Left lung (tissue), 10 donors: Measurements from ENCODE around the gene RPTOR. TPM values are rescaled to one million over a fixed set of nuclear protein-coding genes. Genes with fewer than 3 reads are reported as not detected.

ENCODE experiments used
- ATAC-seq: fragments of 200-7000 bp; cut with Tn5 transposase; one replicate; pipeline ENCODE4 v1.9.1; 2020; ENCODE audit warnings: moderate library complexity
- DNase-seq, 4 donors: peaks; one replicate each; pipeline ENCODE4 v3.0.0-alpha.2; 2013 to 2020
- H3K27ac ChIP-seq, 2 donors: fragments of 200-600 bp; sonication (generic) in 1 of 2; one replicate each; pipeline versions ENCODE4 v1.5.0 to v1.8.0; 2020 to 2021
- H3K27me3 ChIP-seq, 2 donors: fragments of 200-600 bp; sonication (generic) in 1 of 2; one replicate each; pipeline versions ENCODE4 v1.5.0 to v1.8.0; 2020 to 2021
- H3K36me3 ChIP-seq, 2 donors: fragments of 200-600 bp; sonication (generic) in 1 of 2; one replicate each; pipeline versions ENCODE4 v1.5.0 to v1.8.0; 2020 to 2021
- H3K4me1 ChIP-seq, 2 donors: fragments of 200-600 bp; one replicate each; pipeline ENCODE4 v1.8.0; 2021
- H3K4me3 ChIP-seq, 2 donors: fragments of 200-600 bp; sonication (generic) in 1 of 2; one replicate each; pipeline versions ENCODE4 v1.5.0 to v1.8.0; 2020 to 2021; ENCODE audit warnings: mild to moderate bottlenecking in 1 of 2
- H3K9me3 ChIP-seq, 2 donors: fragments of 200-600 bp; sonication (generic) in 1 of 2; one replicate each; pipeline versions ENCODE4 v1.5.0 to v1.8.0; 2020 to 2021
- intact Hi-C, 2 donors: fragments of 100-400 bp; cut with DNase I; formaldehyde crosslinking; loops; one replicate each; pipeline versions ENCODE4 v1.11.2 to v1.14.2; 2022
- polyA plus RNA-seq, 6 donors: library from polyadenylated mRNA; unstranded; fragments of 120-200 nt; gene quantifications; one replicate each; pipeline ENCODE4 v1.2.1, GENCODE V29; 2013; ENCODE audit not compliant: insufficient read length in 6 of 6
- total RNA-seq, 2 donors: library from RNA; stranded (reverse); fragmentation: NEBNext Ultra II Directional; extraction: Animal tissue kit (Norgen Biotek cat#: 25700); gene quantifications; one replicate each; pipeline ENCODE4 v1.2.1, GENCODE V29; 2021
- TF ChIP-seq, protein P1 (sequence below), 2 donors: fragments of 200-600 bp; sonication (generic) in 1 of 2; IDR thresholded peaks; one replicate each; pipeline versions ENCODE4 v1.5.0 to v1.8.0; 2021; ENCODE audit warnings: antibody characterized with exemption in 2 of 2
- donor health status: DM: no; HTN: yes; CAD: no.
- donor health status: DM: no; HTN: no; CAD: no.

Gene RPTOR
- total and polyA plus RNA-seq, 8 donors = 14.2 to 39.2 (median 20.7) TPM

- H3K4me1 ChIP-seq = peaks cover 0 to 6% of the 10 kb centered on the region in 2 donors
- H3K36me3 ChIP-seq = peaks cover 0 to 76% of the 10 kb centered on the region in 2 donors
- H3K9me3 ChIP-seq = no peaks in the 10 kb centered on the region
- peak in 2 of 4 donors; percentile 13 to 80 for DNase-seq
- intact Hi-C loops = no loop called here
- ATAC-seq = no peak
- no peak overlapping the region for H3K4me3 ChIP-seq
- TF ChIP-seq, protein P1, sequence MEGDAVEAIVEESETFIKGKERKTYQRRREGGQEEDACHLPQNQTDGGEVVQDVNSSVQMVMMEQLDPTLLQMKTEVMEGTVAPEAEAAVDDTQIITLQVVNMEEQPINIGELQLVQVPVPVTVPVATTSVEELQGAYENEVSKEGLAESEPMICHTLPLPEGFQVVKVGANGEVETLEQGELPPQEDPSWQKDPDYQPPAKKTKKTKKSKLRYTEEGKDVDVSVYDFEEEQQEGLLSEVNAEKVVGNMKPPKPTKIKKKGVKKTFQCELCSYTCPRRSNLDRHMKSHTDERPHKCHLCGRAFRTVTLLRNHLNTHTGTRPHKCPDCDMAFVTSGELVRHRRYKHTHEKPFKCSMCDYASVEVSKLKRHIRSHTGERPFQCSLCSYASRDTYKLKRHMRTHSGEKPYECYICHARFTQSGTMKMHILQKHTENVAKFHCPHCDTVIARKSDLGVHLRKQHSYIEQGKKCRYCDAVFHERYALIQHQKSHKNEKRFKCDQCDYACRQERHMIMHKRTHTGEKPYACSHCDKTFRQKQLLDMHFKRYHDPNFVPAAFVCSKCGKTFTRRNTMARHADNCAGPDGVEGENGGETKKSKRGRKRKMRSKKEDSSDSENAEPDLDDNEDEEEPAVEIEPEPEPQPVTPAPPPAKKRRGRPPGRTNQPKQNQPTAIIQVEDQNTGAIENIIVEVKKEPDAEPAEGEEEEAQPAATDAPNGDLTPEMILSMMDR (IDR thresholded peaks at IDR 0.05) = no peak
- H3K27me3 ChIP-seq = no peaks in the 10 kb centered on the region
- no peak overlapping the region for H3K27ac ChIP-seq
Measured at GRCh38 chr17:80922580-80923160, 378.0 kb downstream of the RPTOR start.

DNA sequence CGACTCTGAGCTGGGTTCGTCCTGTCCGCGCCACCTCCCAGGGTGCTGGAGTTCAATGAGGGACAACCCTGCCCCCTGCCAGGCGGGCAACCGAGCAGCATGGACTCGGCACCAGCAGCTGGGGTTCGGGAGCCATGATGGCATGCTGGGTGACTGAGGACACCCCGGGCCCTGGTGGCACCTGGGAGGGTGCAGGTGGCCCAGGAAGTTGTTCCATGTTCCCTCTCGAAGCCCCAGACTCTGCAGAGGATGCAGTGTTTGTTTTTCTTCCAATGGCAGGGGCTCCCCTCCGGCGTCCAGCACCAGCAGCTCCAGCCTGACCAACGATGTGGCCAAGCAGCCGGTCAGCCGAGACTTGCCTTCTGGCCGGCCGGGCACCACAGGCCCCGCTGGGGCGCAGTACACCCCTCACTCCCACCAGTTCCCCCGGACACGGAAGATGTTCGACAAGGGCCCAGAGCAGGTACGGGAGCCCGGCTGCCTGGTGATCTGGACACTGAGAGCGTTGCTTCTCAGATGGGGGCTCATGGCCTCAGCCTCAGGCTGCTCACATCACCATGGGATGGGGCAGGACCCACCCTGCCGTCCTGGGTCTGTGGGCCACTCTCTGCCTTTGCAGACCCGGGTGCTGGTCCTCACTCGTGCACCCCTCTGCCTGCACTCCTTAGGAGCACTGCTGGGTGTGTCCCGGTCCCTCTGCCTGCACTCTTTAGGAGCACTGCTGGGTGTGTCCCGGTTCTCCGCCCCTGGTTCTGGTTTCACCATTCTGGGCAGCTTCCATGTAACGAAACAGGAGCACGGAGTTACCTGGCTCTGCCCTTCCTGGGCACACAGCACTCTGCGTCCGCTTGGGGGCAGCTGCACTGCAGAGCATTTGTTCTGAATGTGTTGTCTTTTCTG is 378.8 kb downstream of the RPTOR start:
- ATAC-seq = no peak
- no peak overlapping the region for H3K27ac ChIP-seq
- peak in 1 of 4 donors; percentile 55 for DNase-seq
- no peaks in the 10 kb centered on the region for H3K9me3 ChIP-seq
- no peak overlapping the region for H3K4me3 ChIP-seq
- H3K36me3 ChIP-seq = peaks cover 0 to 76% of the 10 kb centered on the region in 2 donors
- TF ChIP-seq, protein P1 (IDR thresholded peaks at IDR 0.05) = no peak
- no peaks in the 10 kb centered on the region for H3K27me3 ChIP-seq
- intact Hi-C loops = no loop called here
- H3K4me1 ChIP-seq = peaks cover 0 to 6% of the 10 kb centered on the region in 2 donors

DNA sequence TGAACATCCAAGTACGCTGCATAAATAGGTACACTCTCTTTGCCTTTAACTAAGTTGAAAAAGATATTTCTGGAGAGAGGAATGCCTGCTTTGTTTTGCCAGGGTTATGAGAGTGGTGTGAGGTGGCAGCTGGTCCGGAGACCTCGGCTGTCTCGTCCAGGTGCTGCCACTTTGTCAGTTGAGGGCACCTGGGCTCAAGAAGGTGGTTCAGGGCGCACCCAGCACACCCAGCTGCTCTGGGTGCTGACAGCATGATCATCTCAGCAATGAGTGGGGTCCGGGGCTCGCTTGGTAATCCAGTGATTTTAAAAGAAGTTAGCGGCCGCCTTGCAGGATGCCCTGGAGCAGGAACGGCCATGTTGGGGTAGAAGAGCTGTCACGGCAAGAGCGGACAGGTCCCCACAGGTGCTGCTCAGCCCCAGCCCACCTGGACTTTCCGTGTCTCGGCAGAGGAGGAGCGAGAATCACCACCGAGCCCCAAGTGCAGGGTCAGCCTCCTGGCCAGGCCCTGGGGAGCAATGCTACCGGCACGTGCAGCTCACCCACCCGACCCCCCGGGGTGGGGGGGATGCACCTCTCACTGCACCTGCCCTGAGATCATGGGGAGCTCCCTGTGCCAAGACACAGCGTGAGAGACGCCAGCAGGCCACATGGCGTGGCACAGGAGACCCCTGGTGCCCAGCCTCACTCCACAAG is 379.6 kb downstream of the RPTOR start:
- Histone ChIP-seq H3K4me3 (no peak overlapping the region), H3K27ac (no peak overlapping the region), H3K4me1 (peaks cover 0 to 6% of the 10 kb centered on the region in 2 donors), H3K27me3 (no peaks in the 10 kb centered on the region), H3K9me3 (no peaks in the 10 kb centered on the region), H3K36me3 (peaks cover 0 to 70% of the 10 kb centered on the region in 2 donors)
- intact Hi-C loops = no loop called here
- TF ChIP-seq, protein P1 (IDR thresholded peaks at IDR 0.05) = no peak
- DNase-seq (peak in 1 of 4 donors; percentile 58), ATAC-seq (no peak)

DNA sequence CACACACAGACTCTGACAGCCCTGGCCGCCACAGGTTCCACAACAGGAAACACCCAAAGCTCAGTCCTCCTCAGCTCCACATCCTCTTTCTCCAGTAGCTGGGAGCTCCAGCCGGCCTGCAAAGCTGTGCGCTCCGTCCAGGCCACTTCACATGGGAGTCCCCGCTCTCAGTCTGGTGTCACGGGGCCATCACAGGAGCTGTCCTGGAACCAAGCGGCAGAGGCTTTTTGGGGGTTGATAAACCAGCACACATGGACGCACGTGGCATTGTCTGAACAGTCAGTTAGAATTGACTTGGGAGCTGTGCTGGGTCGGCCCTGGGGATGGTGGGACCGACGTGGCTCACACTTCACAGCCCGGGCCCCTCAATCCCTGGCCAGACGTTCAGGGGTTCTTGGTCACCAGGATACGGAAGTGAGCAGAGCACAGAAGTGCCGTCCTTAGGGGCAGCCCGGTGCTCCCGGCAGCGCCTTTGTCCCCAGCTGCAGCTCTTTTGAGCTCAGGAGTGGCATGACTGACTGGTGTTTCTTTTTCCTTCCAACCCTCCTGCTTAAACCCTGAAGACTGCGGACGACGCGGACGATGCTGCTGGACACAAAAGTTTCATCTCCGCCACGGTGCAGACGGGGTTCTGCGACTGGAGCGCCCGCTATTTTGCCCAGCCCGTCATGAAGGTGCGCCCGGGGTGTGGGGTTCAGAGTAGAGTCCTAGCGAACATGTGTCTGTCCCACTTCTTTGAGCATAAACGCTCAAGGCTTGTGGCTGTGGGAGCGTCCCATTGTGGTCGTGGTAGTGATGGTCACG is 380.4 kb downstream of the RPTOR start:
- intact Hi-C loops = no loop called here

More for the DNA sequence above, 380.4 kb downstream of the RPTOR start:
- H3K4me3 ChIP-seq = no peak overlapping the region
- H3K9me3 ChIP-seq = no peaks in the 10 kb centered on the region
- H3K27ac ChIP-seq = no peak overlapping the region
- peaks cover 0 to 6% of the 10 kb centered on the region in 2 donors for H3K4me1 ChIP-seq
- DNase-seq (peak in 1 of 4 donors; percentile 73), ATAC-seq (no peak)
- H3K36me3 ChIP-seq = peaks cover 0 to 62% of the 10 kb centered on the region in 2 donors
- TF ChIP-seq, protein P1 (IDR thresholded peaks at IDR 0.05) = no peak
- H3K27me3 ChIP-seq = no peaks in the 10 kb centered on the region
